K562 (cell line): ENCODE measurements around the gene CNRIP1. TPM values are rescaled to one million over a fixed set of nuclear protein-coding genes. Genes with fewer than 3 reads are reported as not detected.

Experiments used
- NFRKB ChIP-seq: fragments of 450-650 bp; IDR thresholded peaks from 2 replicates; pipeline ENCODE4 v1.6.1; 2016; ENCODE audit warnings: low read depth
- NONO ChIP-seq, 2 experiments: fragments of 200-400 bp in 1 of 2; fragments of 450-650 bp in 1 of 2; formaldehyde crosslinking in 1 of 2; IDR thresholded peaks; 2 replicates each; pipeline ENCODE4 v1.6.1; 2017; ENCODE audit warnings: low read depth in 2 of 2, mild to moderate bottlenecking in 2 of 2, moderate library complexity in 2 of 2, low read length in 1 of 2
- PURB ChIP-seq: sonication (generic); formaldehyde crosslinking; IDR thresholded peaks from 2 replicates; pipeline ENCODE4 v1.9.0; 2021; ENCODE audit warnings: low read depth, mild to moderate bottlenecking, missing genetic modification reagents
- TAF9B ChIP-seq: fragments of 450-650 bp; IDR thresholded peaks from 2 replicates; pipeline ENCODE4 v1.6.1; 2018; ENCODE audit warnings: mild to moderate bottlenecking; ENCODE audit not compliant: partially characterized antibody
- U2AF1 ChIP-seq: fragments of 200-400 bp; formaldehyde crosslinking; optimal IDR thresholded peaks from 2 replicates; pipeline ENCODE3; 2017; ENCODE audit warnings: mild to moderate bottlenecking, low read depth, low read length, moderate library complexity
- XRCC4 ChIP-seq: IDR thresholded peaks from one replicate; pipeline ENCODE4 v1.6.1; 2011; ENCODE audit not compliant: insufficient read depth, insufficient read length; ENCODE audit errors: extremely low read depth
- YY1 ChIP-seq, 3 experiments: IDR thresholded peaks; 2 replicates each; pipeline ENCODE4 v1.6.1; 2011; ENCODE audit warnings: low read length in 2 of 3, mild to moderate bottlenecking in 2 of 3, moderate library complexity in 2 of 3, borderline replicate concordance in 1 of 3, control low read depth in 1 of 3, low read depth in 1 of 3; ENCODE audit not compliant: insufficient read depth in 3 of 3, insufficient replicate concordance in 2 of 3, control insufficient read depth in 1 of 3, insufficient read length in 1 of 3; ENCODE audit errors: extremely low read depth in 1 of 3
- polyA plus RNA-seq, 8 experiments: library from polyadenylated mRNA; depleted of rRNA in 4 of 8; stranded (reverse) in 5 of 8; unstranded in 3 of 8; fragments of >200 nt; fragmentation: Nextera tagmentation in 2 of 8; fragmentation: Illumina TruSeq in 1 of 8; extraction: Ambion mirVana in 2 of 8; extraction: Trizol in 1 of 8; gene quantifications; 2 replicates each; pipeline versions ENCODE4 v1.2.1 to v1.2.3, GENCODE V29; 2011 to 2014; ENCODE audit warnings: inconsistent platforms in 1 of 8, missing spikeins in 1 of 8
- total RNA-seq, 7 experiments: library from RNA; depleted of rRNA in 6 of 7; stranded (reverse); fragments of >200 nt in 6 of 7; fragmentation: Illumina TruSeq in 2 of 7; extraction: Trizol in 2 of 7; gene quantifications; 2 replicates each; pipeline versions ENCODE4 v1.2.1 to v1.2.3, GENCODE V29; 2011 to 2021; ENCODE audit warnings: low replicate concordance in 1 of 7
- TF ChIP-seq, protein P1 (sequence below): fragments of 450-650 bp; IDR thresholded peaks from 2 replicates; pipeline ENCODE4 v1.6.1; 2016; ENCODE audit warnings: low read depth
- TF ChIP-seq, protein P2 (sequence below): sonication (generic); formaldehyde crosslinking; IDR thresholded peaks from 2 replicates; pipeline ENCODE4 v1.8.0; 2022; ENCODE audit warnings: mild to moderate bottlenecking, low read depth, missing genetic modification reagents
- TF ChIP-seq, protein P3 (sequence below), 2 experiments: fragments of 450-650 bp in 1 of 2; IDR thresholded peaks; 2 replicates each; pipeline ENCODE4 v1.6.1; 2011 to 2017; ENCODE audit warnings: low read depth in 2 of 2, antibody characterized with exemption in 1 of 2, borderline replicate concordance in 1 of 2, low read length in 1 of 2, mild to moderate bottlenecking in 1 of 2, mixed read lengths in 1 of 2; ENCODE audit not compliant: control insufficient read depth in 1 of 2
- TF ChIP-seq, protein P4 (sequence below): fragments of 250-450 bp; sonication (Bioruptor Pico); IDR thresholded peaks from 2 replicates; pipeline ENCODE4 v1.4.0; 2020

The CNRIP1 gene
- total and polyA plus RNA-seq, 9 of the 15 experiments (the other 6 are each of a cell fraction or from before 2014, with no cell fraction given) = 0.59 to 2.1 (median 1.5) TPM

DNA sequence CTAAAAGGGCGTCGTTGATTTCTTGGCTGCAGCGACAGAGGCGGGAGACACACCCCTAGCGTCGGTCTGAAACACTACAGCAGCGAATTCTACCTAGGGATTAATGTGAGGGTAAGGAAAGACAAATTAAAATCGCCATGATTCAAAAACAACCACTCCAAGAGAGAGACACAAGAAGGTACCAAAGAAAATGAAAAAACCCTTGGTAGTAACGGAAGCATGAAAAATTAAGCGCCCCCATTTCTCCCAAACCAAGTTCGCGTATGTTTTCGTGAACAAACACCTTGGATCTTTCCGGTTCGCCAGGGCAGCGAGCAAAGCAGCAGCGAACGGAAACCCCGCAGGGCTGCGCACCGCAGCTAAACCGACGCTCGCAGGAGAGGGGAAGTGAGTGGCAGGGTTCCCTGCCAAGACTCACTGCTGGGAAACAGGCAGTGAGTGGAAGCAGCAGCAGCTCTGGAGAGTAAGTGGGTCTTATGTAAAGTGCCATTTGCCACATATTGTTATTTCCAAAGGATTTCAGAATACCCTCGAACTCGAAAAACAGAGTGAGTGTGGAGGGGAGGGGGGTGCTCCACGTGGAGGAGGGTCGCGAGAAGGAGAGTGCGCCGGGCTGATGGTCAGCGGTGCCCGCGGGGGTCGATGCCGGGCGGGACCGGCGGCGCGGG lies 68.4 kb downstream of the CNRIP1 start (continued):
- TF ChIP-seq, protein P1, sequence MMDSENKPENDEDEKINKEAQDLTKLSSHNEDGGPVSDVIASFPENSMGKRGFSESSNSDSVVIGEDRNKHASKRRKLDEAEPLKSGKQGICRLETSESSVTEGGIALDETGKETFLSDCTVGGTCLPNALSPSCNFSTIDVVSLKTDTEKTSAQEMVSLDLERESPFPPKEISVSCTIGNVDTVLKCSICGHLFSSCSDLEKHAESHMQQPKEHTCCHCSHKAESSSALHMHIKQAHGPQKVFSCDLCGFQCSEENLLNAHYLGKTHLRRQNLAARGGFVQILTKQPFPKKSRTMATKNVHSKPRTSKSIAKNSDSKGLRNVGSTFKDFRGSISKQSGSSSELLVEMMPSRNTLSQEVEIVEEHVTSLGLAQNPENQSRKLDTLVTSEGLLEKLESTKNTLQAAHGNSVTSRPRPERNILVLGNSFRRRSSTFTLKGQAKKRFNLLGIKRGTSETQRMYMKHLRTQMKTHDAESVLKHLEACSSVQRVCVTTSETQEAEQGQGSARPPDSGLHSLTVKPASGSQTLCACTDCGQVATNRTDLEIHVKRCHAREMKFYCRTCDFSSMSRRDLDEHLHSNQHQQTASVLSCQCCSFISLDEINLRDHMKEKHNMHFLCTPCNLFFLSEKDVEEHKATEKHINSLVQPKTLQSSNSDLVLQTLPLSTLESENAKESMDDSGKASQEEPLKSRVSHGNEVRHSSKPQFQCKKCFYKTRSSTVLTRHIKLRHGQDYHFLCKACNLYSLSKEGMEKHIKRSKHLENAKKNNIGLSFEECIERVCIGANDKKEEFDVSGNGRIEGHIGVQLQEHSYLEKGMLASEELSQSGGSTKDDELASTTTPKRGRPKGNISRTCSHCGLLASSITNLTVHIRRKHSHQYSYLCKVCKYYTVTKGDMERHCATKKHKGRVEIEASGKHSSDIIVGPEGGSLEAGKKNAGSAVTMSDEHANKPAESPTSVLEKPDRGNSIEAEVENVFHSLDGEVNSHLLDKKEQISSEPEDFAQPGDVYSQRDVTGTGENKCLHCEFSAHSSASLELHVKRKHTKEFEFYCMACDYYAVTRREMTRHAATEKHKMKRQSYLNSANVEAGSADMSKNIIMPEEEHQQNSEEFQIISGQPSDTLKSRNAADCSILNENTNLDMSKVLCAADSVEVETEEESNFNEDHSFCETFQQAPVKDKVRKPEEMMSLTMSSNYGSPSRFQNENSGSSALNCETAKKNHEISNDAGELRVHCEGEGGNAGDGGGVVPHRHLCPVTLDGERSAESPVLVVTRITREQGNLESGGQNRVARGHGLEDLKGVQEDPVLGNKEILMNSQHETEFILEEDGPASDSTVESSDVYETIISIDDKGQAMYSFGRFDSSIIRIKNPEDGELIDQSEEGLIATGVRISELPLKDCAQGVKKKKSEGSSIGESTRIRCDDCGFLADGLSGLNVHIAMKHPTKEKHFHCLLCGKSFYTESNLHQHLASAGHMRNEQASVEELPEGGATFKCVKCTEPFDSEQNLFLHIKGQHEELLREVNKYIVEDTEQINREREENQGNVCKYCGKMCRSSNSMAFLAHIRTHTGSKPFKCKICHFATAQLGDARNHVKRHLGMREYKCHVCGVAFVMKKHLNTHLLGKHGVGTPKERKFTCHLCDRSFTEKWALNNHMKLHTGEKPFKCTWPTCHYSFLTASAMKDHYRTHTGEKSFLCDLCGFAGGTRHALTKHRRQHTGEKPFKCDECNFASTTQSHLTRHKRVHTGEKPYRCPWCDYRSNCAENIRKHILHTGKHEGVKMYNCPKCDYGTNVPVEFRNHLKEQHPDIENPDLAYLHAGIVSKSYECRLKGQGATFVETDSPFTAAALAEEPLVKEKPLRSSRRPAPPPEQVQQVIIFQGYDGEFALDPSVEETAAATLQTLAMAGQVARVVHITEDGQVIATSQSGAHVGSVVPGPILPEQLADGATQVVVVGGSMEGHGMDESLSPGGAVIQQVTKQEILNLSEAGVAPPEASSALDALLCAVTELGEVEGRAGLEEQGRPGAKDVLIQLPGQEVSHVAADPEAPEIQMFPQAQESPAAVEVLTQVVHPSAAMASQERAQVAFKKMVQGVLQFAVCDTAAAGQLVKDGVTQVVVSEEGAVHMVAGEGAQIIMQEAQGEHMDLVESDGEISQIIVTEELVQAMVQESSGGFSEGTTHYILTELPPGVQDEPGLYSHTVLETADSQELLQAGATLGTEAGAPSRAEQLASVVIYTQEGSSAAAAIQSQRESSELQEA = no peak
- no peak for TF ChIP-seq PURB (CRISPR knock-in tag)
- TF ChIP-seq NFRKB = no peak
- TF ChIP-seq, protein P2, sequence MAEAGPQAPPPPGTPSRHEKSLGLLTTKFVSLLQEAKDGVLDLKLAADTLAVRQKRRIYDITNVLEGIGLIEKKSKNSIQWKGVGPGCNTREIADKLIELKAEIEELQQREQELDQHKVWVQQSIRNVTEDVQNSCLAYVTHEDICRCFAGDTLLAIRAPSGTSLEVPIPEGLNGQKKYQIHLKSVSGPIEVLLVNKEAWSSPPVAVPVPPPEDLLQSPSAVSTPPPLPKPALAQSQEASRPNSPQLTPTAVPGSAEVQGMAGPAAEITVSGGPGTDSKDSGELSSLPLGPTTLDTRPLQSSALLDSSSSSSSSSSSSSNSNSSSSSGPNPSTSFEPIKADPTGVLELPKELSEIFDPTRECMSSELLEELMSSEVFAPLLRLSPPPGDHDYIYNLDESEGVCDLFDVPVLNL (CRISPR knock-in tag) = no peak
- TF ChIP-seq NONO (IDR thresholded peaks at IDR 0.05; ENCODE audit: low read depth in 2 of 2, low read length in 1 of 2) = no peak
- TF ChIP-seq, protein P3, sequence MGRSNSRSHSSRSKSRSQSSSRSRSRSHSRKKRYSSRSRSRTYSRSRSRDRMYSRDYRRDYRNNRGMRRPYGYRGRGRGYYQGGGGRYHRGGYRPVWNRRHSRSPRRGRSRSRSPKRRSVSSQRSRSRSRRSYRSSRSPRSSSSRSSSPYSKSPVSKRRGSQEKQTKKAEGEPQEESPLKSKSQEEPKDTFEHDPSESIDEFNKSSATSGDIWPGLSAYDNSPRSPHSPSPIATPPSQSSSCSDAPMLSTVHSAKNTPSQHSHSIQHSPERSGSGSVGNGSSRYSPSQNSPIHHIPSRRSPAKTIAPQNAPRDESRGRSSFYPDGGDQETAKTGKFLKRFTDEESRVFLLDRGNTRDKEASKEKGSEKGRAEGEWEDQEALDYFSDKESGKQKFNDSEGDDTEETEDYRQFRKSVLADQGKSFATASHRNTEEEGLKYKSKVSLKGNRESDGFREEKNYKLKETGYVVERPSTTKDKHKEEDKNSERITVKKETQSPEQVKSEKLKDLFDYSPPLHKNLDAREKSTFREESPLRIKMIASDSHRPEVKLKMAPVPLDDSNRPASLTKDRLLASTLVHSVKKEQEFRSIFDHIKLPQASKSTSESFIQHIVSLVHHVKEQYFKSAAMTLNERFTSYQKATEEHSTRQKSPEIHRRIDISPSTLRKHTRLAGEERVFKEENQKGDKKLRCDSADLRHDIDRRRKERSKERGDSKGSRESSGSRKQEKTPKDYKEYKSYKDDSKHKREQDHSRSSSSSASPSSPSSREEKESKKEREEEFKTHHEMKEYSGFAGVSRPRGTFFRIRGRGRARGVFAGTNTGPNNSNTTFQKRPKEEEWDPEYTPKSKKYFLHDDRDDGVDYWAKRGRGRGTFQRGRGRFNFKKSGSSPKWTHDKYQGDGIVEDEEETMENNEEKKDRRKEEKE (IDR thresholded peaks at IDR 0.05; ENCODE audit: borderline replicate concordance in 1 of 2, control insufficient read depth in 1 of 2, low read depth in 2 of 2, low read length in 1 of 2) = 0 out of 4 replicates have a peak, but pooled peaks of 1 of the 2 experiments have one; percentile 52
- TF ChIP-seq, protein P4, sequence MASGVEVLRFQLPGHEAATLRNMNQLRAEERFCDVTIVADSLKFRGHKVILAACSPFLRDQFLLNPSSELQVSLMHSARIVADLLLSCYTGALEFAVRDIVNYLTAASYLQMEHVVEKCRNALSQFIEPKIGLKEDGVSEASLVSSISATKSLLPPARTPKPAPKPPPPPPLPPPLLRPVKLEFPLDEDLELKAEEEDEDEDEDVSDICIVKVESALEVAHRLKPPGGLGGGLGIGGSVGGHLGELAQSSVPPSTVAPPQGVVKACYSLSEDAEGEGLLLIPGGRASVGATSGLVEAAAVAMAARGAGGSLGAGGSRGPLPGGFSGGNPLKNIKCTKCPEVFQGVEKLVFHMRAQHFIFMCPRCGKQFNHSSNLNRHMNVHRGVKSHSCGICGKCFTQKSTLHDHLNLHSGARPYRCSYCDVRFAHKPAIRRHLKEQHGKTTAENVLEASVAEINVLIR = no peak
- no peak for TF ChIP-seq U2AF1
- no peak for TF ChIP-seq TAF9B
- no peak for TF ChIP-seq XRCC4
- peak in 1 of 3 experiments; percentile 29 for TF ChIP-seq YY1 (IDR thresholded peaks at IDR 0.05; ENCODE audit: borderline replicate concordance in 1 of 3, control insufficient read depth in 1 of 3, extremely low read depth in 1 of 3, insufficient read depth in 3 of 3, insufficient read length in 1 of 3, insufficient replicate concordance in 2 of 3, low read depth in 1 of 3, low read length in 2 of 3)
